ENCODE measurements around the gene GEN1.
A peak's percentile ranks its signal among the peaks of the same experiment; 100 is the strongest.

Gene GEN1

GRCh38 chr2:17791817-17792130 lies 37.8 kb downstream of the GEN1 start:
- DNase-seq (ENCODE audit: extremely low spot score, insufficient read length, low read depth): no peak
- no peak for FAIRE-seq

DNA sequence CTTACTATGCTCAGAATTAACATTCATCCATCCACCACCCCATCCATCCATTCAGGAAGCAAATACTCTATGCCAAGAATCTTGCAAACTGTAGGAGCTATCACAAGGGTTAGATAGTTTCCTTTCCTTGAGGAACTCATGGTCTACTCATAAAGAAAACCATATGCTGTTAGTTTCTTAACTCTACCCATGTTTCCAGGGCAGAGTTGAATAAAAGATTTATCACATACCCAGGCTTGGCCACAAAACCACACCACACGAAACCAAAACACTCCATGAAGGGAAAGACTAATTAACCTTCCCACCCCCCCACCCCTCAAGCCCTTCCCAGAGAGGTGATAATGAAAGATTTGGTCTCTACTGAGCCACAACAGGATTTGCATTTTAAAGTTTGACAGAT lies 38.6 kb downstream of the GEN1 start:
- no peak for FAIRE-seq
- no peak for DNase-seq (ENCODE audit: extremely low spot score, insufficient read length, low read depth)

GRCh38 chr2:17793296-17793695 lies 39.4 kb downstream of the GEN1 start:
- FAIRE-seq (no peak), DNase-seq (ENCODE audit: extremely low spot score, insufficient read length, low read depth) (no peak)

DNA sequence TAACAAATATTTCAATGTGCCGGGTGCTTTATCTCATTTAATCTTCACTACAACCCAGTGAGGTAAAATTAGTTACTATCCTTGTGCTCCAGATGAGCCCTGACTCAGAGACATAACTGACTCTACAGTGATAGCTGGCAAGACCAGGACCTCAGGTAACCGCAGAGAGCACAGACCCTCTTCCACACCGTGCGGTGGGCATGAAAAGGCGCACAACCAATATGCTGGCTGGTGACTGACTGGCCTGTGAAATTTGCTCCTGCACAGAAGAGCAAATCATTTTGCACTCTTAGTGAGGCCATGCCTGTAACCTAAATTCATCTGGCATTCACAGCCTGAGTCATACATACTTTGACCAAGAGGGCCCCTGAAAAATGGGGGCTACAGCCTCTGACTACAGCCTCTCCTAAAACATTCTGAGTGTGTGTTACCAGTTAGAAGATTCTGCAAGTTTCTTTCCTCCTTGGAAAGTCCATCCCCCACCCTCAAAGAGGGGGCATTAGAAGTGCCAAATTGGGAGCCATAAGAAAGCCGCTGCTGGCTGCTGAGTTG lies 39.9 kb downstream of the GEN1 start:
- no peak for DNase-seq (ENCODE audit: extremely low spot score, insufficient read length, low read depth)

GRCh38 chr2:17795309-17795708 lies 41.4 kb downstream of the GEN1 start:
- no peak for DNase-seq (ENCODE audit: extremely low spot score, insufficient read length, low read depth)
- FAIRE-seq: no peak

More for the DNA sequence above, 39.9 kb downstream of the GEN1 start:
- no peak for FAIRE-seq

DNA sequence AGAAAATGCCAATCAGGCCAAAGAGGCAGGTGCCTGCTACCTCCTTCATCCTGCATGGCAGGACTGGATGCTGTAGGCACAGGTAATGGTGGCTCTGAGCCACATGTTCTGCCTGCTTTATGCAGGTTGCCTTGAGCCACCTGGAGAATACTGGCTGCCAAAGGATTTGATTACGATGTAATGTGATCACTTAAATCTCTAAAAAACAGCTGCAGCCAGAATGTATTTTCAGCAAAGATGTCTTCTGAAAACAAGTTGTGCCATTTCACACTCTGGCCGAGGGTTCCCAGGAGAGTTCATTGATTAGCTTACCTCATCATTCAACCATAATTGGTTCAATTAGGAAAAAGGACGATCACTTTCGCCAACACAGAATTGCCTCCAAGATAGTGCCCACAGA lies 44.4 kb downstream of the GEN1 start:
- no peak for FAIRE-seq
- DNase-seq (ENCODE audit: extremely low spot score, insufficient read length, low read depth): no peak

GRCh38 chr2:17799301-17800120 lies 45.6 kb downstream of the GEN1 start:
- DNase-seq (ENCODE audit: extremely low spot score, insufficient read length, low read depth) (no peak), FAIRE-seq (no peak)

GRCh38 chr2:17800219-17800618 lies 46.3 kb downstream of the GEN1 start:
- DNase-seq (ENCODE audit: extremely low spot score, insufficient read length, low read depth) (no peak), FAIRE-seq (no peak)

GRCh38 chr2:17800693-17801458 lies 46.9 kb downstream of the GEN1 start:
- FAIRE-seq: no peak
- no peak for DNase-seq (ENCODE audit: extremely low spot score, insufficient read length, low read depth)

DNA sequence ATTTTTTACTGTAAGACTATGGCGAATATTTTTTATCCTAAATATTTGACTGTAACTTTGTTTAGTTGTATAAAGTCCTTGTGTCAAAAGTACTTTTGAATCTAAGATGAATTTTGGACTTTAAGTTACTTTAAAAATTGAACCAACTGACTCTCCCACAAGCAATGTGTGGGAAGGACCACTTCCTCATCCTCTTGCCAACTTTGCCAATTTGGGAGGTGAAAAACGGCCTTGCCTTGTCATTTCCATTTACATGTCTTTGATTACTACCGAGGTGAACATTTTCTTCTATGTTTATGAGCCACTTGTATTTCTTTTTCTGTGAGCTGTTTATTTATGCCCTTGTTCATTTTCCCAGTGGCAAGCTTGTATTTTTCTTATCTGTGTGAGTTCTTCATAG lies 49.6 kb downstream of the GEN1 start:
- FAIRE-seq: no peak

GRCh38 chr2:17804358-17804757 lies 50.4 kb downstream of the GEN1 start:
- peak; percentile 75 for FAIRE-seq

More for the DNA sequence above, 49.6 kb downstream of the GEN1 start:
- no peak for DNase-seq (ENCODE audit: extremely low spot score, insufficient read length, low read depth)

GRCh38 chr2:17805166-17805565 lies 51.2 kb downstream of the GEN1 start:
- FAIRE-seq (peak; percentile 26), DNase-seq (ENCODE audit: extremely low spot score, insufficient read length, low read depth) (no peak)

More at GRCh38 chr2:17804358-17804757, 50.4 kb downstream of the GEN1 start:
- no peak for DNase-seq (ENCODE audit: extremely low spot score, insufficient read length, low read depth)

DNA sequence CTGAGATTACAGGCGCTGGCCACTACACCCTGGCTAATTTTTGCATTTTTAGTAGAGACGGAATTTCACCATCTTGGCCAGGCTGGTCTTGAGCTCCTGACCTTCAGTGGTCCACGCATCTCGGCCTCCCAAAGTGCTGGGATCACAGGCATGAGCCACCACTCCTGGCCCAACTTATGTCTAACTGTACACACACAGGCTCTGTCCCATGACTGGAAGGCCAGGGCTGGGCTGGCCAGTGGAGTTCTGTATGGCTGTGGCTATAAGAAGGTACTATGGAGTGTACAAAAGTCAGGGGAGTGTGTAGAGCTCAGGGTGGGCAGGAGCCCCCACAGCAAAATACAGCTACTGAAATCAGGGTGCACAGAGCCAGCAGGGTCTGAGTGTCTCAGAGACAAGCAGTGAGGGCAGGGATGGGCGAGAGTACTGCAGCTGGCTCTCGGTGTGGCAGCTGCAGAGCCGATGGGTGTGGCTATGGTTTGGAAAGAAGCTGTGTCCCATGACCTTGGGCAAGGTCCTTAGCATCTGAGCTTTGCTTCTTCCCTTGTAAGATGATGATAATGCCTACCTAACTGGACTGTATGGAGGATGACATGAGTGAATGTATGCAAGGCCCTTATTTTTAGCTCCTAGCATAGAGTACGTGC lies 51.9 kb downstream of the GEN1 start:
- no peak for DNase-seq (ENCODE audit: extremely low spot score, insufficient read length, low read depth)
- FAIRE-seq: no peak

GRCh38 chr2:17813010-17813741 lies 59.2 kb downstream of the GEN1 start:
- DNase-seq (ENCODE audit: extremely low spot score, insufficient read length, low read depth): no peak
- no peak for FAIRE-seq

GRCh38 chr2:17813742-17814473 lies 60.0 kb downstream of the GEN1 start:
- DNase-seq (ENCODE audit: extremely low spot score, insufficient read length, low read depth) (peak; percentile 58), FAIRE-seq (peak; percentile 96)

DNA sequence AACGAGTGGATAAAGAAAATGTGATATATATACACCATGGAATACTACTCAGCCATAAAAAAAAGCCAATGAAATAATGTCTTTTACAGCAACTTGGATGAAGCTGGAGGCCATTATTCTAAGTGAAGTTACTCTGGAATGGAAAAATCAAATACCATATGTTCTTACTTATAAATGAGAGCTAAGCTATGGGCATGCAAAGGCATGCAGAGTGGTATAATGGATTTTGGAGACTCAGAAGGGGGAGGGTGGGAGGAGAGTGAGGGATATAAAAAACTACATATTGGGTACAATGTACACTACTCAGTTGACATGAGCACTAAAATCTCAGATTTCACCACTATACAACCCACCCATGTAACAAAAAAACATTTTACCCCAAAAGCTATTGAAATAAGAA lies 60.7 kb downstream of the GEN1 start:
- FAIRE-seq: no peak
- DNase-seq (ENCODE audit: extremely low spot score, insufficient read length, low read depth): no peak

- FAIRE-seq: peak; percentile 77
- DNase-seq (ENCODE audit: extremely low spot score, insufficient read length, low read depth): no peak
Observed at GRCh38 chr2:17815468-17816184, 61.7 kb downstream of the GEN1 start.

DNA sequence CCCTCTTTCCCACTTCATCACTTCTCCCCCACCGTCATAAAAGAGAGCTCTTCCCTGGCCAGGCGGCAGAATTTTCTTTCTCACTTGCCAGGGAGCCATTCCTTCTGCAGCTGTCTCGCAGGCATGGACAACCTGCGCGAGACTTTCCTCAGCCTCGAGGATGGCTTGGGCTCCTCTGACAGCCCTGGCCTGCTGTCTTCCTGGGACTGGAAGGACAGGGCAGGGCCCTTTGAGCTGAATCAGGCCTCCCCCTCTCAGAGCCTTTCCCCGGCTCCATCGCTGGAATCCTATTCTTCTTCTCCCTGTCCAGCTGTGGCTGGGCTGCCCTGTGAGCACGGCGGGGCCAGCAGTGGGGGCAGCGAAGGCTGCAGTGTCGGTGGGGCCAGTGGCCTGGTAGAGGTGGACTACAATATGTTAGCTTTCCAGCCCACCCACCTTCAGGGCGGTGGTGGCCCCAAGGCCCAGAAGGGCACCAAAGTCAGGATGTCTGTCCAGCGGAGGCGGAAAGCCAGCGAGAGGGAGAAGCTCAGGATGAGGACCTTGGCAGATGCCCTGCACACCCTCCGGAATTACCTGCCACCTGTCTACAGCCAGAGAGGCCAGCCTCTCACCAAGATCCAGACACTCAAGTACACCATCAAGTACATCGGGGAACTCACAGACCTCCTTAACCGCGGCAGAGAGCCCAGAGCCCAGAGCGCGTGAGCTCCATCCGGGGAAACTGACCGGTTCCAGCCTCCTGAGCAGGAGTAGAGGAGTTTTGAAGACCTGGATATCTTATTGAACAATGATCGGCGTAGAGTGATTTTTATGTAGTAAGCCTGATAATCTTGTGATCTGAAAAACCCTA lies 62.7 kb downstream of the GEN1 start, which contains the start of gene MSGN1:
MSGN1 (plus strand) TSS at position 65 of the 850 bp plus-strand sequence; CDS start at position 124, 59 bp downstream.
- FAIRE-seq (no peak), DNase-seq (ENCODE audit: extremely low spot score, insufficient read length, low read depth) (no peak)

Data from GM18507 (cell line).